ENCODE data around the gene ANKRD11.
"Not testable (repeated sequence)": the region's sequence is repeated elsewhere in the genome, so short reads cannot be mapped to it uniquely, and the experiment has no call there.

ANKRD11 gene

DNA sequence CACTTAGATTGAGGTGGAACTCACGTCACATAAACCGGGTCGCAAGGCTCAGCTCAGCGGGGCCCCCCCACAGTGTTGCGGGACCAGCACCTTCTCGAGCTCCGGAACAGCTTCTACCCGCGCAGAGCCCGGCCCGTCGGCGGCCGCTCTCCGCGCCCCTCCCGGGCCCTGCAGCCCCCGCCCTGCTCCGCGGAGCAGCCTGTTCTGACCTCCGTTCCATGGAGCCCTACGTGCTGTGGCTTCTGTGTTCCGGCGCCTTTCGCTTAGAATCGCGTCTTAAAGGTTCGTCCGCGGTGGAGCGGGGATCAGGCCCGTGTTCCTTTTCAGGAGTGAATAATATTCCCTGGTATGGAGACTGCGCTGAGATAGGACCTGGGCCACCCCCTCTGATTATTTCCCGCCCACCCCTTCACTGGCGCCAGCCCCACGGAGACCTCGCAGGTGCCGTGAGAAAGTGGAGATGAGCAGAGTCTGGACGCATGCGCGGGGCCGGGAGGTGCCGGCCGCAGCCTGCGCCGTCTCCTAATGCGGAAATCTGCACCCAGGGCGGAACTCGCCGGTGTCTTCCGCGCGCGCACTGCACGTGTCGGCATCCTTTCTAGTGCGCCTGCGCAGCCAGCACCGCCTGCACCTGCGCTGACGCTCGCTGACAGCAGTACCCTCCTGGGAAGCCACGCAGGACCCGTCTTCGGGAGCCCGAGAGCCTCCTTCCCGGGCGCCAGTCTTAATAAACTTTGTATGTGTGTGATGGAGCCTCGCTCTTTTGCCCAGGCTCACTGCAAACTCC is 242.0 kb downstream of the ANKRD11 start:
- no peak for DNase-seq

DNA sequence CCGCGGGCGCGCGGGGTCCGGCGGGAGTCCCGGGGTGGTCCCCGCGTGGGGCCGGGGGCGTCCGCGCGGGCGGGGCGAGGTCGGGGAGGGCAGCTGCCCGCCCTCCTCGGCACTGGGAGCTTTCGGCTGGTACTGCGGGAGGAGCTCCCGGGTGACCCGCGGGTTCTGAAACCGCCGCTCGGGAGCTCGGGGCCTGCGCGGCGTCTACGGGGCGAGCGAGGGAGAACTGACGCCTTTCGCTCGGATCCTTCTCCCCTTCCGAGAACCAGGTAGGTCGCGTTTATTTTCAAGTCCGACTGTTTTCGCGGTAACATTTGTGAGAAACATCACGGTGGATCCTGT is 242.7 kb downstream of the ANKRD11 start:
- not testable (repeated sequence) for DNase-seq

DNA sequence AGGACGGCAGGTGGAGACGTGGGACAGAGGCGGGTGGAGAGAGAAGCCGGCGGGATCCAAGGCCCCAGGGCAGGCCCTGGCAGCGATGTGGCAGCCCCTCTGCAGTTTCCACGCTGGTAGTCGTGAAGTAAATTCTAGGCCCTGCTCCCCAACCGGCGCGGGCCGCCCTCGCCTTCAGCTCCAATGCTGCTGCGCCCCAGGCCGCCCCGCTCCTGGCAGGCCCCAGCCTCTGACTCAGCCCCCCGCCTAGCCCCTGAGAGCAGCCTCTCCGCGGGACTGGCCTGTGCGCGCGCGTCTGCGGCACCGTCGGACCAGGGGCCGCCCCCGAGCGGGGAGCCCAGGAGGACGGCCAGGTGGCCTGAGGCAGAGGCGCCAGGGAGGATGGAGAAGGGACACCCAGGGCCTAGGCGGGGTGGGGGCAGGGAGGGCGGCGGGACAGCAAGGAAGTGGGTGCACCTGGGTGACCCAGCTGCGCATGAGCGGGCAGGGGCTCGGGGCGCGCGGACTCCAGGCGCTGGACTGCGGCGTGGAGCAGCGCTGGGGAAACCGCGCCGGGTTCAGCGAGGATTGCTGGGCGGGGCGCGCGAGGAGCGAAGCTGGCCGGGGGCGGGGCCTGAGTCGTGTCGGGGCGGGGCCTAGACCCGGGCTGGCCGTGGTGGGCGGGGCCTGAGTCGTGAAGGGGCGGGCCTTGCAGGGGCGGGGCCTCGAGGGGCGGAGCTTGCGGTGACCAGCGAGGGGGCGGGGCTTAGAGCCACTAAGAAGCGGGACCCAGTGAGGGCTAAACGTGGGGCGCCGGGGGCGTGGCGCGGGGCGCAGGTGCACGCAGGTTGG is 243.2 kb downstream of the ANKRD11 start:
- DNase-seq: peak; percentile 91

DNA sequence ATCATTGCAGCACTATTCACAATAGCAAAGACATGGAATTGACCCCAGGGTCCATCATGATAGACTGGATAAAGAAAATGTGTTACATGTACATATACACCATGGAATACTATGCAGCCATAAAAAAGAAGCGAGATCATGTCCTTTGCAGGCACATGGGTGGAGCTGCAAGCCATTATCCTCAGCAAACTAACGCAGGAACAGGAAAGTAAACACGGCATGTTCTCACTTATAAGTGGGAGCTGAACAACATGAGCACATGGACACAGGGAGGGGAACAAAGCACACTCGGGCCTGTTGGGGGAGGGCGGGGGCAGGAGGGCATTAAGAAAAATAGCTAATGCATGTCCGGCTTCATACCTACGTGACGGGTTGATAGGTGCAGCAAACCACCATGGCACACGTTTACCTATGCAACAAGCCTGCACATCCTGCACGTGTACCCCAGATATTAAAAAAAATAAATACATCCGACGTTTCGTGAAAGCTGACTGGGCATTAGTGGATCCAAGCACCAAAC is 243.9 kb downstream of the ANKRD11 start:
- DNase-seq: no peak

DNA sequence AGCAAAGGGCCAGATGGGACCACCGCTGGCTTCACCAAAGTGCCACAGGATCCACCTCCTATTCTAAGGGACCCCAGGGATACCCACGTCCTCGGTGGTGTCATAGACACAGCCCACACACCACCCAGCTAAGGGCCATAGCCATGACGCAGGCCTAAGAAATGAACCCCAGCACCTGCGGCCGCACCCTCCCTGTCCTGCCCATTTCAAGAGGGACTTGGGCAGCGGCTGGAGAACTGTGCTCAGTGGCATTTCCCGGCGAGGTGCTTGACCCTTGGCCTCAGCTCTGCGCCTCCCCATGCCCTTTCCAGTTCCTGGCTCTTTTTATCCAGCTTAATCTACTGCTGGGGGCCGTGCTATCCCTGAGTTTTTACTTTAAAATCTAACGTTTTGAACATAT is 245.6 kb downstream of the ANKRD11 start:
- DNase-seq: no peak

DNA sequence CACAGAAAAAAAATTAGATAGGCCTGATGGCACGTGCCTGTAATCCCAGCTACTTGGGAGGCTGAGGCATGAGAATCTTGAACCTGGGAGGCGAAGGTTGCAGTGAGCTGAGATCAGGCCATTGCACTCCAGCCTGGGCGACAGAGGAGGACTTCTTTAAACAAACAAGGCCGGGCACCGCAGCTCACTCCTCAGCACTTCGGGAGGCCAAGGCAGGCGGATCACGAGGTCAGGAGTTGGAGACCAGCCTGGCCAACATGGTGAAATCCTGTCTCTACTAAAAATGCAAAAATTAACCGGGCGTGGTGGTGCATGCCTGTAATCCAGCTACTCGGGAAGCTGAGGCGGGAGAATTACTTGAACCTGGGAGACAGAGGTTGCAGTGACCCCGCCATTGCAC is 246.1 kb downstream of the ANKRD11 start:
- not testable (repeated sequence) for DNase-seq

DNA sequence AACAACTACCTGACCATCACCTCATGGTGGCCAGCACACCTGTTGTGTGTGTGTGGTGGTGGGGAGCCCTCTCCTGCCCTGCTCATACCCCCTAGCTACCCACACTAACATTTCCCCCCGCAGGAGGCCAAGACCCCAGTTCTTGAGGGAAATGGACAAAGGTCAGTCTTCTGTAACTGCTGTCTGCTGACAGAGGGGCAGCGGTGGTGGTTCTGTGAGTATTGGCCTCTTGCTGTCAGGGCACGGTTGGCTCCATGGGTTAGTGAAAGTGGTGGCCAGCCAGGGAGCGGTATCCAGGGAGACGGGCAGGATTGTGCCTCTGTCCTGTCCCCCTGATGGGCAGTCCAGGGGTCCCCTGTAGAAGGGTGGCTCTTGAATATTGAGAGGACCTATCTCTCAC is 246.7 kb downstream of the ANKRD11 start:
- no peak for DNase-seq

DNA sequence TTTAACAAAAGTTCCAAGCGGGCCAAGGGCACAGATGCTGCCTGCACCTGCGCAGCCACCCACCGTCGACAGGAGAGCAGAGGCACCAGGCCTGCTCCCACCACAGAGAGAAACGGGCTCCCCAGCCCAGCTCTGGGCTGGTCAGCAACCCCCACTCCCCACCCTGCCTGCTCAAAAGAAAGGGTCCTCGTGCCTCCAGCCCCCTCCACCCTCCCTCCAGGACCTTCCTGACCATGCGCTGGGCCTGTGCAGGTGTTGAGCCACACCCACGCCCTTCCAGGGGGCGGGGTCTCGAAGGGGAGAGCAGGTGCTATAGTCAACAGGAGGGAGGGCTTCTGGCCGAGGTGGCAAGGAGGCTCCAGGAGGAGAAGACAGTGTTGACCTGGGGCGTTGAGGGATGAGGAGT is 247.6 kb downstream of the ANKRD11 start:
- no peak for DNase-seq

DNA sequence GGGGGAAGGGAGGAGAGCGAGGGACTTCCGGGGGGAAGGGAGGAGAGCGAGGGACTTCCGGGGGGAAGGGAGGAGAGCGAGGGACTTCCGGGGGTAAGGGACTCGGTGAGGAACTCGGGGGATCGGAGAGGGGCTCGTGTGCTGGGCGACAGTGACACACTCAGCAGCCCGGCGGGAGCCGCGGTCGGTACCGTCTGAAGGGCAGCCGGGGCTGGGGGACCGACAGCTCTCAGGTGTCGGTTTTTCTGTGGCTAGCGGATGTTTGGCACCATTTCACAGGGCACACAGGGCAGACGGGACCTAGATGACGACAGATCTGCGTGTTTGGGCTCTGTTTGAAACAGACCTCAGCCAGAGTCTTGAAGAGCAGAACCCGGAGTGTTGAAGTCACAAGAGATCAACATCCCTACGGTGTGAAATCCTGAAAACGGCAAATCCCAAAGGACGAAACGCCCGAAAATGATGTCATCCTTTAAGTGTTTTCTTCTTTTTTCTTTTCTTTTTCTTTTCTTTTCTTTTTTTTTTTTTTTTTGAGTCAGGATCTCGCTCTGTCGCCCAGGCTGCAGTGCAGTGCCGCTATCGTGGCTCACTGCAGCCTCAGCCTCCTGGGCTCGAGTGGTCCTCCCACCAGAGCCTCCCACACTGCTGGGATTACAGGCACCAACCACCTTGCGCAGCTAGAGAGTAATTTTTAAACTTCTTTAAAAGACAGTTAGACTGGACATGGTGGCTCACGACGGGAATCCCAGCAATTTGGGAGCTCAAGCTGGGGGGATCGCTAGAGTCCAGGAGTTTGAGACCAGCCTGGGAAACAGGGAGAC is 249.0 kb downstream of the ANKRD11 start:
- peak; percentile 89 for DNase-seq

DNA sequence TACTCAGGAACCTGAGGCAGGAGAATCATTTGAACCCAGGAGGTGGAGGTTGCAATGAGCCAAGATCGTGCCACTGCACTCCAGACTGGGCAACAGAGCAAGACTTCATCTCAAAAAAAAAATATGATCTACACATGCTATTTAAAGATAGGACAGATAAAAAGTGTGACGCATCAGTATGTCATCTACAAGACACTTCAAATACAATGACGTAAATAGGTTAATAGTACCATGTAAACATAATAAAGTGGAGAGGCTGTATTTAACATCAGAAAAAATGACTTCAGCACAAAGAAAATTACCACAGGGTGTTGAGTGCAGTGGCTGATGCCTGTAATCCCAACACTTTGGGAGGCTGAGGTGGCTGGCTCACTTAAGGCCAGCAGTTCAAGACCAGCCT is 252.6 kb downstream of the ANKRD11 start:
- no peak for DNase-seq

DNA sequence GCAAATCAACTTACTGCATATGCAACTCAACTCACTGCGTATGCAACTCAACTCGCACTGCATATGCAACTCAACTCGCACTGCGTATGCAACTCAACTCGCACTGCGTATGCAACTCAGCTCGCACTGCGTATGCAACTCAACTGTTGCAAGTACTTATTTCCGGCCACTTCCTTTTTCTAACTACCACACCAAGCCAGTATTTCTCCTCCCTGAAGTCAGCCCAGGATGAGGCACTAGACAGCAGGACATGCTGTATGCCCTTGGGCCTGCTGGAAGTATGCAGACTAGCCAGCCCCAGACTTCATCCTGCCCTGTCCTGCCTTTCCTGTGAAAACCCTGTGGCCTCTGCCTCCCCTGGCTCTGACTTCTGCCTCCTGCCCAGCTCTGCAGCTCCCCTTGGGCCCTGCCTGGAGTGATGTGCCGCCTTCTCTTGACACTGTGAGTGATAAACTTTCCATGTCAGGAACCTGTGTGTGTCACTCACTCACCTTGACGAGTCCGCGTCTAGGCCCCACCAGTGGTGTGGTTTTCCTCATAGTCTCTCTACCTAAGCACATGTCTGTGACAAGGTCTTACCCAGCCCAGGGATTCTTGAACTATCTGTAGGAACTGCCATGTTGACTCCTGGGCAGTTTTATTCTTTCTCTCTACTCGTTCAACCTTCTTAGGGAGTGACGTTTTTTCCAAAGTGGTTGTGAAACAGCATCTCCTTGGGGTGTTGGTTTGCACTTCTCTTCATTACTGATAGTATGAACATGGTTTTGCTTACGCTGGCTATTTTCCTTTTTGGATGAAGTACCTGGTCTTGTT is 256.5 kb downstream of the ANKRD11 start:
- DNase-seq: no peak

DNA sequence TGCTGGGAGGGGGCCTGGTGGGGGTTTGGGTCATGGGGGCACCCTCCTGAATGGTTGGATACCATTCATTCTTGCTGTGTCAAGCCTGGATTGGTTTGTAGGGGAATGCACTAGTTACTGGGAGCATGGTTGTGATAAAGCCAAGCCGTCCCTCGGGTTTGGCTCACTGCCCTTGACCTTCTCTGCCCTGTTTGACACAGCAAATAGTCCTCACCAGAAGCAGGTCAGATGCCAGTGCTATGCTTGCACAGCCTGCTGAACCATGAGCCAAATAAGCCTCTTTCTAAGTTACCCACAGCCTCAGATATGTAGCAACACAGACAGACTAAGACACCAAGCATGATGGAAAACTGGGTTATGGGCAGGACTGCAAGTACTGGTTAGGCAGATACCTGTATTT is 258.3 kb downstream of the ANKRD11 start:
- no peak for DNase-seq

DNA sequence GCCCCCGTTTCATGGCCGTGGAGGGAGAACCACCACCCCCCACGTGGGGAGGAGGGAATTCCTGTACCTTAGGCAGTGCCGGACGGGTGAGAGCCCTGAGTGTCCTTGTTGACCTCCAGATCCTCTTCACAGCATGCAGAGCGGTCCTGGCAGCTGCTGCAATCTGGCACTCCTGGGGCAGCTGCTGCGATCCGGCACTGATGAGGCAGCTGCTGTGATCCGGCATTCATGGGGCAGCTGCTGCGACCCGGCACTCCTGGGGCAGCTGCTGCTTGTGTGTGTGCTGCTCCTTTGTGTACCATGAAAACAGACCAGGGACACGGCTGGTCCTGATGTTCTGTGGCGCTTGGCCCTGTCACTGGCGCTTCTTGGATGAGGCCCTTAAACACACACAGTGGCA is 260.1 kb downstream of the ANKRD11 start:
- no peak for DNase-seq

DNA sequence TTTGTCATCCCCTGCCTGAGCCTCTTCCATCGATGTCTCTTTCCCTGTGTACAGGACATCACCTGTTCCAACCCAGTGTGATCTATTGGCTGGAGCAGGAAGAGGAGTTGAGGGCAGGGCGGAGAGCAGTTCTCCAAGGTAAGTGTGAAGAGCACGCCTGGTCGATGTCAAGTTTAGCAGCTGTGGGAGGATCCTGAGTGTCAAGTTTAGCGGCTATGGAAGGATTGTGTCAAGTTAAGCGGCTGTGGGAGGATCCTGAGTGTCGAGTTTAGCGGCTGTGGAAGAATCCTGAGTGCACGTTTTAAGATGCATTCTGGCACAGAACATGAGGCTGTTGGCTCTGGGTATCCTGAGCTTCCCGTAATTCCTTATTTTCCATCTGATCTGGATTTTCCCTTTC is 265.7 kb downstream of the ANKRD11 start:
- DNase-seq: no peak

DNA sequence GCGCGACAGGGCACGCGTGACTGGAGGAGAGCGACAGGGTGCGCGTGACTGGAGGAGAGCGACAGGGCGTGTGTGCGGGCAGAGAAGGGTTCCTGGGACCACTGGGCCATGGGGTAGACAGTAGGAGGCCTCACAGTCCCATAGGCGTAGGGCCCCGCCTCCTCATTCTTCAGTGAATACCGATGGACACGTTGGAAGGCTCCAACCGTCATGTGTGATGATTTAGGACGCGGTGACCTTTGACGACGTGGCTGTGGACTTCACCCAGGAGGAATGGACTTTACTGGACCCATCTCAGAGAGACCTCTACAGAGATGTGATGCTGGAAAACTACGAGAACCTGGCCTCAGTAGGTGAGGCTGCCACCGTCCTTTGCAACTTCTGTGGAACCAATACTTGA is 267.4 kb downstream of the ANKRD11 start:
- no peak for DNase-seq

DNA sequence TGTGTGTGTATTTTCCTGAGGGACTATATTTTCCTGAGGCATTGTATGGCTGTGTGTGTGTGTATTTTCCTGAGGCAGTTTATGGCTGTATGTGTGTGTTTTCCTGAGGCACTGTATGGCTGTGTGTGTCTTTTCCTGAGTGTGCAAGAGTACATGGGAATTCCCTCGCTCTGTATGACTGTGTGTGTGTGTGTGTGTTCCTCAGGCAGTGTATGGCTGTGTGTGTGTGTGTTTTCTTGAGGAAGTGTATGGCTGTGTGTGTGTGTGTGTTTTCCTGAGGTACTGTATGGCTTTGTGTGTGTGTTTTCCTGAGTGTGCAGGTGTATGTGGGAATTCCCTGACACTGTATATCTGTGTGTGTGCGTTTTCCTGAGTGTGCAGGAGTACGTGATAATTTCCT is 268.8 kb downstream of the ANKRD11 start:
- DNase-seq: no peak

DNA sequence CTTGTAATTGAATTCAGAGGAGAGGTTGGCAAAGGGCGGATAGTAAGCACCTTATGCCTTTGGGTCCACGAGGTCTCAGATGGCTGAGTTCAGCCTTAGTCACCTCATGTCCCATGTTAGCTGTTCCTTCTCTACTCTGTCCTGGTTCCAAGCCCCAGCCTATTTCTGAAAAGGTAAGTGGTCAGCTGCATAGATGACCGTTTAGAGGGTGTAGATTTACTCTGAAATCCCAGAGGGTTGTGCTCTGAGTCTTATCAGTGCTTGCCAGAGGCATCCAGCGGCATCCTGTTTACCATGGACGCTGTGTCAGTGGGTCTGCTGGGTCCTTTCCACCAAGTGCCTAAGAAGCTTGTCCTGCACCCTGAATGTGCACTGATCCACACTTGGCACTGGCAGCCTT is 271.0 kb downstream of the ANKRD11 start:
- peak; percentile 59 for DNase-seq
